IPS-NIHi7 (cell line): ENCODE measurements around the gene TSHZ1.

Source experiments
- DNase-seq: peaks from one replicate; pipeline ENCODE4 v3.0.0; 2012; ENCODE audit warnings: mixed read lengths; ENCODE audit errors: extremely low spot score

The TSHZ1 gene

GRCh38 chr18:75275226-75275625, 64.6 kb downstream of the TSHZ1 start:
- DNase-seq: no peak

- no peak for DNase-seq
Observed at GRCh38 chr18:75276818-75277609, 66.4 kb downstream of the TSHZ1 start.

GRCh38 chr18:75277610-75277928, 67.0 kb downstream of the TSHZ1 start:
- DNase-seq: no peak

- DNase-seq: no peak
Observed at GRCh38 chr18:75279381-75279780, 68.8 kb downstream of the TSHZ1 start.

- no peak for DNase-seq
Observed at GRCh38 chr18:75280427-75281280, 70.1 kb downstream of the TSHZ1 start.

GRCh38 chr18:75282746-75283145, 72.1 kb downstream of the TSHZ1 start:
- DNase-seq: no peak

- no peak for DNase-seq
Observed at GRCh38 chr18:75283731-75284130, 73.1 kb downstream of the TSHZ1 start.

- no peak for DNase-seq
Observed at GRCh38 chr18:75284566-75284965, 74.0 kb downstream of the TSHZ1 start.

GRCh38 chr18:75285876-75286275, 75.3 kb downstream of the TSHZ1 start:
- DNase-seq: no peak

GRCh38 chr18:75287006-75287405, 76.4 kb downstream of the TSHZ1 start:
- no peak for DNase-seq

- no peak for DNase-seq
Observed at GRCh38 chr18:75287700-75288099, 77.1 kb downstream of the TSHZ1 start.

GRCh38 chr18:75289761-75290160, 79.2 kb downstream of the TSHZ1 start:
- DNase-seq: no peak

- no peak for DNase-seq
Observed at GRCh38 chr18:75290737-75291358, 80.3 kb downstream of the TSHZ1 start.

- no peak for DNase-seq
Observed at GRCh38 chr18:75291460-75291859, 80.9 kb downstream of the TSHZ1 start.

- DNase-seq: no peak
Observed at GRCh38 chr18:75293591-75293990, 83.0 kb downstream of the TSHZ1 start.

- no peak for DNase-seq
Observed at GRCh38 chr18:75297731-75298130, 87.1 kb downstream of the TSHZ1 start.

- DNase-seq: no peak
Observed at GRCh38 chr18:75304678-75305557, 94.3 kb downstream of the TSHZ1 start.

GRCh38 chr18:75305984-75306383, 95.4 kb downstream of the TSHZ1 start:
- no peak for DNase-seq

GRCh38 chr18:75307530-75307929, 96.9 kb downstream of the TSHZ1 start:
- DNase-seq: no peak

GRCh38 chr18:75309564-75309963, 99.0 kb downstream of the TSHZ1 start:
- no peak for DNase-seq

- no peak for DNase-seq
Observed at GRCh38 chr18:75314117-75314516, 103.5 kb downstream of the TSHZ1 start.

- no peak for DNase-seq
Observed at GRCh38 chr18:75314606-75315005, 104.0 kb downstream of the TSHZ1 start.
